SU-DHL-6 (cell line): Measurements from ENCODE around the gene WIZ.

Source experiments
- CTCF ChIP-seq: fragments of 200-600 bp; sonication (generic); IDR thresholded peaks from one replicate; pipeline ENCODE4 v1.5.1; 2017; ENCODE audit warnings: antibody characterized with exemption, mild to moderate bottlenecking, low read length, moderate library complexity; ENCODE audit not compliant: insufficient read depth, poor library complexity, severe bottlenecking
- EZH2phosphoT487 ChIP-seq: fragments of 200-600 bp; sonication (generic), shearing (Covaris generic); conservative IDR thresholded peaks from 2 replicates; pipeline ENCODE4 v1.6.1; 2018; ENCODE audit warnings: mild to moderate bottlenecking, antibody characterized with exemption, low read length, moderate library complexity, mixed read lengths

- TF ChIP-seq CTCF (no peak), EZH2phosphoT487 (no peak)
Measured at GRCh38 chr19:15374796-15375440, 74.8 kb downstream of the WIZ start.
